GM11168 (cell line): ENCODE data around the gene EFCAB6.

ENCODE experiments used
- in situ Hi-C: fragments of 300-500 bp; cut with MboI; formaldehyde crosslinking; loops from one replicate; pipeline ENCODE4 v1.12.0; 2022; ENCODE audit warnings: low sequenced_read_pairs; ENCODE audit not compliant: unreplicated experiment

EFCAB6 gene

GRCh38 chr22:43493297-43493696, 318.8 kb downstream of the EFCAB6 start:
- in situ Hi-C loops, result no loop called here

GRCh38 chr22:43491737-43492136, 320.4 kb downstream of the EFCAB6 start:
- in situ Hi-C loops, result no loop called here

- in situ Hi-C loops, result no loop called here
Observed at GRCh38 chr22:43491177-43491576, 320.9 kb downstream of the EFCAB6 start.

GRCh38 chr22:43490311-43490710, 321.8 kb downstream of the EFCAB6 start:
- in situ Hi-C loops, result no loop called here

- in situ Hi-C loops, result no loop called here
Observed at GRCh38 chr22:43488937-43489336, 323.2 kb downstream of the EFCAB6 start.

GRCh38 chr22:43488031-43488866, 323.9 kb downstream of the EFCAB6 start:
- in situ Hi-C loops, result no loop called here

GRCh38 chr22:43487311-43488030, 324.6 kb downstream of the EFCAB6 start:
- in situ Hi-C loops, result no loop called here

- in situ Hi-C loops, result no loop called here
Observed at GRCh38 chr22:43485502-43486089, 326.5 kb downstream of the EFCAB6 start.

- in situ Hi-C loops, result no loop called here
Observed at GRCh38 chr22:43484227-43484626, 327.9 kb downstream of the EFCAB6 start.

- in situ Hi-C loops, result no loop called here
Observed at GRCh38 chr22:43483669-43484068, 328.4 kb downstream of the EFCAB6 start.

- in situ Hi-C loops, result no loop called here
Observed at GRCh38 chr22:43483266-43483665, 328.8 kb downstream of the EFCAB6 start.

GRCh38 chr22:43482318-43482625, 329.8 kb downstream of the EFCAB6 start:
- in situ Hi-C loops, result no loop called here

- in situ Hi-C loops, result no loop called here
Observed at GRCh38 chr22:43481568-43482317, 330.4 kb downstream of the EFCAB6 start.

GRCh38 chr22:43479962-43480361, 332.1 kb downstream of the EFCAB6 start:
- in situ Hi-C loops, result no loop called here

- in situ Hi-C loops, result no loop called here
Observed at GRCh38 chr22:43479301-43479950, 332.7 kb downstream of the EFCAB6 start.
